HepG2 (cell line): Measurements from ENCODE around the gene RABL6.

ENCODE experiments used
- CBFB ChIP-seq: sonication (generic); formaldehyde crosslinking; IDR thresholded peaks from 2 replicates; pipeline ENCODE4 v1.4.0; 2020; ENCODE audit warnings: missing genetic modification reagents
- CTCF ChIP-seq: sonication (generic); formaldehyde crosslinking; IDR thresholded peaks from 2 replicates; pipeline ENCODE4 v1.5.0; 2020; ENCODE audit warnings: mild to moderate bottlenecking, missing genetic modification reagents, moderate library complexity
- PHF21A ChIP-seq: sonication (generic); formaldehyde crosslinking; IDR thresholded peaks from 2 replicates; pipeline ENCODE4 v1.5.0; 2020; ENCODE audit warnings: mild to moderate bottlenecking, missing genetic modification reagents
- POLR2A ChIP-seq, 2 experiments: IDR thresholded peaks; 2 replicates each; pipeline ENCODE4 v1.6.1; 2011; ENCODE audit warnings: low read depth in 2 of 2, low read length in 2 of 2, mild to moderate bottlenecking in 1 of 2, moderate library complexity in 1 of 2; ENCODE audit not compliant: insufficient read depth in 1 of 2
- SMARCE1 ChIP-seq: fragments of 450-650 bp; IDR thresholded peaks from 2 replicates; pipeline ENCODE4 v1.6.1; 2017; ENCODE audit warnings: borderline replicate concordance

- TF ChIP-seq CTCF (CRISPR knock-in tag) = no peak
- TF ChIP-seq SMARCE1 = no peak
- TF ChIP-seq POLR2A (IDR thresholded peaks at IDR 0.05; ENCODE audit: insufficient read depth in 1 of 2, low read depth in 2 of 2, low read length in 2 of 2) = no peak
- no peak for TF ChIP-seq CBFB
- 0 out of 2 replicates have a peak, but pooled peaks have one; percentile 24 for TF ChIP-seq PHF21A (CRISPR knock-in tag)
These were observed 11.4 kb upstream of the RABL6 start, which contains the start of gene CCDC183 for GRCh38 chr9:136796238-136796774.
